ENCODE data around the gene SLC2A9. TPM values are rescaled to one million over a fixed set of nuclear protein-coding genes. Genes with fewer than 3 reads are reported as not detected.

The SLC2A9 gene
- total RNA-seq, 1 experiment from 2014 or later, result 0.24 TPM

DNA sequence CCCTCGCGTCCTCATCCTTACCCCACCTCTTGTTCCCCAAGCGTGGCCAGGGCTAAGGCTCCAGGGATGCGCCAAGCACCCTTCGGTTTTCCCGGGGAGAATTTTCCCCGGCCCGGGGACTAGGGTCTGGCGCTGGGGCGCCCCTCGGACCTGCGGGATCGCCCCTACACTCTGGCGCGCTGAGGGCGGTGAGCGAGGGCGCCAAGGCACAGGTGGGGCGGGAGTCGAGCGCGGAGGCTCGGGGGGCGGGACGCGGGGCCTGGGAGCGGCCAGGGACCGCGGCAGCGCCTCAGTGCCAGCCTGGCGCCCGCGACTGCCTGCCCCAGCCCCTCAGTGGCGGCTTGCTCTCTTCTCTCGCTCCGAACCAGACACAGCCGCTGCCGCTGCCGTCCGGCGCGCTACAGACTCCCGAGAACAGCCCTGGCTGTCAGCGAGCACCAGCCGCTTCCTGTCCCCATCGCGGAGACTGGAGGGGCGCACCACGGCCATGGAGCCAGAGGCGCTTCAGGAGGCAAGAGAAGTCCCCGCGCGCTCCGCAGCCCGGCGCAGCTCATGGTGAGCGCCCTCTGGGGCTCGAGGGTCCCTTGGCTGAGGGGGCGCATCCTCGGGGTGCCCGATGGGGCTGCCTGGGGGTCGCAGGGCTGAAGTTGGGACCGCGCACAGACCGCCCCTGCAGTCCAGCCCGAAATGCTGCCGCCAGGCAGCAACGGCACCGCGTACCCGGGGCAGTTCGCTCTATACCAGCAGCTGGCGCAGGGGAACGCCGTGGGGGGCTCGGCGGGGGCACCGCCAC lies 239.8 kb downstream of the SLC2A9 start, which contains the start of gene DRD5:
Gene DRD5, plus strand, starts transcription at position 292 of the 793 bp plus-strand sequence. Its CDS starts 396 bp downstream, at position 688.
- no peak for DNase-seq (ENCODE audit: low read depth, low spot score)
- in situ Hi-C loops (cut with HindIII; ENCODE audit: low pct_unique_long_range_greater_than_20kb, low sequenced_read_pairs), result no loop called here

Small RNA genes within 50 kb of the gene (small RNA-seq; reads per million reads assigned to genes)
- gene RNA5SP154, result 0 reads per million in 2 experiments

Other genes starting within 250 kb of the SLC2A9 start
- not detected in 2 replicates for gene DRD5, start 239.9 kb downstream of the SLC2A9 start, total RNA-seq (2014; rRNA removed; shearing (Covaris generic))
- 246 and 248 TPM in 2 replicates for gene WDR1, start 95.3 kb upstream of the SLC2A9 start, total RNA-seq (2014; rRNA removed; shearing (Covaris generic))